ENCODE data around the gene SOWAHA.

- TF ChIP-seq, protein P1, sequence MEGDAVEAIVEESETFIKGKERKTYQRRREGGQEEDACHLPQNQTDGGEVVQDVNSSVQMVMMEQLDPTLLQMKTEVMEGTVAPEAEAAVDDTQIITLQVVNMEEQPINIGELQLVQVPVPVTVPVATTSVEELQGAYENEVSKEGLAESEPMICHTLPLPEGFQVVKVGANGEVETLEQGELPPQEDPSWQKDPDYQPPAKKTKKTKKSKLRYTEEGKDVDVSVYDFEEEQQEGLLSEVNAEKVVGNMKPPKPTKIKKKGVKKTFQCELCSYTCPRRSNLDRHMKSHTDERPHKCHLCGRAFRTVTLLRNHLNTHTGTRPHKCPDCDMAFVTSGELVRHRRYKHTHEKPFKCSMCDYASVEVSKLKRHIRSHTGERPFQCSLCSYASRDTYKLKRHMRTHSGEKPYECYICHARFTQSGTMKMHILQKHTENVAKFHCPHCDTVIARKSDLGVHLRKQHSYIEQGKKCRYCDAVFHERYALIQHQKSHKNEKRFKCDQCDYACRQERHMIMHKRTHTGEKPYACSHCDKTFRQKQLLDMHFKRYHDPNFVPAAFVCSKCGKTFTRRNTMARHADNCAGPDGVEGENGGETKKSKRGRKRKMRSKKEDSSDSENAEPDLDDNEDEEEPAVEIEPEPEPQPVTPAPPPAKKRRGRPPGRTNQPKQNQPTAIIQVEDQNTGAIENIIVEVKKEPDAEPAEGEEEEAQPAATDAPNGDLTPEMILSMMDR (IDR thresholded peaks at IDR 0.05), result no peak
- TF ChIP-seq POLR2A (IDR thresholded peaks at IDR 0.05), result no peak
Observed at GRCh38 chr5:132773114-132773513, 40.0 kb upstream of the SOWAHA start.

Data from heart left ventricle (tissue), 13 donors.